A673 (cell line): ENCODE results near the gene DYNAP.

ENCODE experiments used
- EZH2 ChIP-seq: fragments of 200-600 bp; sonication (generic); IDR thresholded peaks from 2 replicates; pipeline ENCODE4 v1.6.1; 2017; ENCODE audit warnings: borderline replicate concordance, low read depth, mild to moderate bottlenecking, mixed read lengths, antibody characterized with exemption, low read length; ENCODE audit not compliant: poor library complexity, severe bottlenecking
- TF ChIP-seq, protein P1 (sequence below): fragments of 300-800, 200-600 bp; sonication (generic); conservative IDR thresholded peaks from 2 replicates; pipeline ENCODE4 v1.5.1; 2017; ENCODE audit warnings: low read depth, mild to moderate bottlenecking, antibody characterized with exemption, low read length, moderate library complexity, mixed read lengths

DNA sequence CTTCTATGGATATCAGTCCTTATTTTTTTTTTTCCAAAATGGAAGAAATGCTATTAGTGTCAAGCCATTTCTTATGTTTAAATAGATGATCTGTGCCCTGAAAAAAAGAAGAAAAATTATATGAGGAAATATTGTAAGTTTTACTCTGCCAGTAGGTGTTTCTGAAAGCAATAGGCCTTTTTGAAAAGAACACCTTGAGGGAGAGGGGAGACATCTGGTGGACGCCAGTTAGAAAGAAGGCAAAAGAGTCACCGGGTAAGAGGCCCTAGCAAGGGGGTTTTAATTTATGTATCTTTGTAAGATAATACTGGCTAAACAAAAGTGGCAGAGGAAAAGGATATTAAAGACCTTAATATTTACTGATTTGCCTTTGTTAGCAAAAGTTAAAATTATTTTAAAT, 56.1 kb downstream of the DYNAP start:
- TF ChIP-seq EZH2 = no peak
- TF ChIP-seq, protein P1, sequence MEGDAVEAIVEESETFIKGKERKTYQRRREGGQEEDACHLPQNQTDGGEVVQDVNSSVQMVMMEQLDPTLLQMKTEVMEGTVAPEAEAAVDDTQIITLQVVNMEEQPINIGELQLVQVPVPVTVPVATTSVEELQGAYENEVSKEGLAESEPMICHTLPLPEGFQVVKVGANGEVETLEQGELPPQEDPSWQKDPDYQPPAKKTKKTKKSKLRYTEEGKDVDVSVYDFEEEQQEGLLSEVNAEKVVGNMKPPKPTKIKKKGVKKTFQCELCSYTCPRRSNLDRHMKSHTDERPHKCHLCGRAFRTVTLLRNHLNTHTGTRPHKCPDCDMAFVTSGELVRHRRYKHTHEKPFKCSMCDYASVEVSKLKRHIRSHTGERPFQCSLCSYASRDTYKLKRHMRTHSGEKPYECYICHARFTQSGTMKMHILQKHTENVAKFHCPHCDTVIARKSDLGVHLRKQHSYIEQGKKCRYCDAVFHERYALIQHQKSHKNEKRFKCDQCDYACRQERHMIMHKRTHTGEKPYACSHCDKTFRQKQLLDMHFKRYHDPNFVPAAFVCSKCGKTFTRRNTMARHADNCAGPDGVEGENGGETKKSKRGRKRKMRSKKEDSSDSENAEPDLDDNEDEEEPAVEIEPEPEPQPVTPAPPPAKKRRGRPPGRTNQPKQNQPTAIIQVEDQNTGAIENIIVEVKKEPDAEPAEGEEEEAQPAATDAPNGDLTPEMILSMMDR = peak; percentile 46
